T-helper 2 cell (primary cell): Measurements from ENCODE around the gene AGBL3.
A peak's percentile ranks its signal among the peaks of the same experiment; 100 is the strongest.

Experiments
- DNase-seq, 5 experiments: peaks; one replicate each; pipeline versions ENCODE4 v3.0.0 to v3.0.0-alpha.2; 2012 to 2022

The AGBL3 gene

DNA sequence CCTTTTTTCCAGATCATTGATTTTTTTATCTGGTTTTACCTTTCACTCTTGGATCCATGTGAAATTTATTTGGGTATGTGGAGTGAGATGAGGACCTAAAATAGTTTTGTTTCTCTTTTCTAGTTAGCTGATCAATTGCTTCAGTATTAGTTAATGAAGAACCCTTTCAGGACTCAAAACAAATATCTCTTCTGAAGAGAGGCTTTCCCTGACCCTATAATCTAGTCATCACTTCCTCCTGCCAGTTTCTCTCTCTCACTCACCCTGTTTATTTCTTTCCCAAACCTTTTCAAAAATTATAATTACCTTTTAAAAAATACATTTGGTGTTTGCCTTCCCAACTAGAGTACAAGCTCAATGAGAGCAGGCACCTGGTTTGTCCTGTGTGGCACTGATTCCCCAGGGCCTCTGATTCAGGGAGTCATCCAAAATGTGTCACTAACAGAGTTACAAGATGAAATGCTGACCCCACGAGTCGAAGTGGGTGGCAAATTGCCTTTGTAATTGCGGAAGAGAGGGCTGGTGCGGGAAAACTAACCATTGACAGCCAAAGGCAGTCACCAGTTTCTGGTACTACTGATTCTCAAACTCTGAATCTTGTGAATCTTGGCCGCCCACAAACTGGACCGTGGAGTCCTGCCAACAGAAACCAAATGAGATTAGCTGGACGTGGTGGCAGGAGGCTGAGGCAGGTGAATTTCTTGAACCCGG lies 163.9 kb downstream of the AGBL3 start:
- DNase-seq: no peak

DNA sequence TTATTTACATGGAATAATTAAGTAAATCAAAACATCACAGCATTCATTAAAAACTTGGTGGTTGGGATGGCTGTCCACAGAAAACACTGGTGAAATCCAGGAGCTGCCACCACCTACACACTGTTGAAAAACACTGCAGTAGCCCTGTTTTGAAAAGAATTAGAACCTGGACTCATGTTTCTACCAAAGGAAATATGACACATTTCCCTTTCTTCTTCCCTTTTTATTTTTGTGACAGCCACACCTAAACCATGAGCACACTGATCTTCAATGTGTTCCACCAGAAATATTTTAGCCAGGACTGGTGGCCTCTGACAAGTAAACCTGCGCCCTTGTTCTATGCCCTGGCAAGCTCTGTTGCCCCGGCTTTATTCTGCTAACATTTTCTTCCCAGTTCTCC lies 164.8 kb downstream of the AGBL3 start:
- DNase-seq: no peak

GRCh38 chr7:135151533-135151932 lies 165.2 kb downstream of the AGBL3 start:
- DNase-seq: no peak

- DNase-seq: no peak
Observed at GRCh38 chr7:135152442-135152841, 166.1 kb downstream of the AGBL3 start.

GRCh38 chr7:135154734-135155133 lies 168.4 kb downstream of the AGBL3 start:
- DNase-seq: no peak

- DNase-seq: no peak
Observed at GRCh38 chr7:135156290-135156689, 170.0 kb downstream of the AGBL3 start.

GRCh38 chr7:135158141-135158655 lies 171.9 kb downstream of the AGBL3 start:
- no peak for DNase-seq

DNA sequence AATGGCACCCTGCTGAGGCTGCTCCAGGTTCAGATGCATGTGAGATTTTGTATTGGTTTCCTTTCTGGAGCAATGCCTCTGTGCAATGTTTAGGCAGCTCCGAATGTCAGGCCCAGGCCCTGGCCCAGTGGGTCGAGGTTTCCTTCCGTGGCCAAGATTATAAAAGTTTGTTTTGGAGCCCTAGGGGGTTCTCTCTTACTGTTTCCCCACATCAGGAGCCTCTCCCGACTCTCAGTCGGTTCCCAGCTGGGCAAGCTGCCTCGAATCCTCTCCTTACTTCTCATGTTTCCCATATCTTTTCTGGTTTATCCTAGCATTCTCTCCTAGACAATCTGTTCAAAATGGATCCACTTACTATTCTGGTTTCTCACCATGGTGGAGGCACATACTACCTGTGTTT lies 172.6 kb downstream of the AGBL3 start:
- DNase-seq: no peak

GRCh38 chr7:135159359-135160085 lies 173.2 kb downstream of the AGBL3 start:
- DNase-seq: no peak

DNA sequence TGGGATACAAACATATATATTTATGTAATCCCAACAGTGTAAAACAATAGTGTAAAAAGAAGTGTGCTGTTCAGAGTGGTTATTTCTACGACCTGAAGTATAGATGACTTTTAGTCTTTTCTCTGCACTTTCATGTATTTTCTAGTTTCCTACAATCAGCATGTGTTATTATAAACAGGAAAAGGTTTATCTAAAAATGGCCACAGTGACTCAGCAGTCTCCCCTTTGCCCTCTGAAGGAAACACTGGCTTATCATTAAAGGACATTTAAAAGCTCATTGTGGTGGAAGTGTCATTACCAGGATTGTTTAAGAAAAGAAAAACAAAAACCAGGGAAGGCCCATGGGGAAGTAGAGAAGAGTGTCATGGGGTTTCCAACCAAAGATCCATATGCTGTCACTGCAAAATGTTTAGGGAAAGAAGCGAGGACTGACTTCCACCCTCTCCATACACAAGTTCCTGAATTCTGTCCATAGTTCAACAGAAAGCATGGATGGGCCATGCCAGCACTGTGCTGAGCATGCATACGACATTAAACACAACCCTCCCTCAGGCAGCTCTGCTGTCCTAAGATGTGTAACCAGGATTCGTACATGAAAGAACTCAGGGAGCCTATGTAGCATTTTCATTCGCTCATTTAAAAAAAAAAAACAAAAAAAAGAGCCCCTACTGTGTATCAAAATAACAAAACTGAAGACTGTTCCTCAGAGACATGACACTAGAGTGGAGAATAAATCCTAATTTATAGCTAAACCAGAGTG lies 174.0 kb downstream of the AGBL3 start:
- DNase-seq: peak in 1 of 5 experiments; percentile 45

- DNase-seq: no peak
Observed at GRCh38 chr7:135160858-135161653, 174.7 kb downstream of the AGBL3 start.

- no peak for DNase-seq
Observed at GRCh38 chr7:135161669-135162068, 175.4 kb downstream of the AGBL3 start.

DNA sequence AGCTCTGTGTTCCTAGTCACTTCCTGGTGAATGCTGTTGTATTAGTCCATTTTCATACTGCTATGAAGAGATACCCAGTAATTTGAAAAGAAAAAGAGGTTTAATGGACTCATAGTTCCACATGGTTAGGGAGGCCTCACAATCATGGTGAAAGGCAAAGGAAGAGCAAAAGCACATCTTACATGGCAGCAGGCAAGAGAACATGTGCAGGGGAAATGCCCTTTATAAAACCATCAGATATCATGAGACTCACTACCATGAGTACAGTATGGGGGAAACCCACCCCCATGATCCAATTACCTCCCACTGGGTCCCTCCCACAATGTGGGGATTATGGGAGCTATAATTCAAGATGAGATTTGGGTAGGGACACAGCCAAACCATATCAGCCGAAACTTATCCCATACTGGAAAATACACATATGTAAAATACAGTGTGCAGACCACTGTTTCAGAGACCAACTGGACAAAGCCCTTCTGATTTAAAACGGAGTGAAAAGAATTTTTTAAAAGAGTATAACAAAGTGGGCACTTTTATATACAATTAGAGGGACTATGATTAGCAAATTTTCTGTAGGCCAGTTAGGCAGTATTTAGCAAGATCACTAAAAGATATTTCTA lies 176.2 kb downstream of the AGBL3 start:
- DNase-seq: no peak

GRCh38 chr7:135164357-135165061 lies 178.2 kb downstream of the AGBL3 start:
- no peak for DNase-seq

GRCh38 chr7:135165862-135166261 lies 179.6 kb downstream of the AGBL3 start:
- DNase-seq: no peak

DNA sequence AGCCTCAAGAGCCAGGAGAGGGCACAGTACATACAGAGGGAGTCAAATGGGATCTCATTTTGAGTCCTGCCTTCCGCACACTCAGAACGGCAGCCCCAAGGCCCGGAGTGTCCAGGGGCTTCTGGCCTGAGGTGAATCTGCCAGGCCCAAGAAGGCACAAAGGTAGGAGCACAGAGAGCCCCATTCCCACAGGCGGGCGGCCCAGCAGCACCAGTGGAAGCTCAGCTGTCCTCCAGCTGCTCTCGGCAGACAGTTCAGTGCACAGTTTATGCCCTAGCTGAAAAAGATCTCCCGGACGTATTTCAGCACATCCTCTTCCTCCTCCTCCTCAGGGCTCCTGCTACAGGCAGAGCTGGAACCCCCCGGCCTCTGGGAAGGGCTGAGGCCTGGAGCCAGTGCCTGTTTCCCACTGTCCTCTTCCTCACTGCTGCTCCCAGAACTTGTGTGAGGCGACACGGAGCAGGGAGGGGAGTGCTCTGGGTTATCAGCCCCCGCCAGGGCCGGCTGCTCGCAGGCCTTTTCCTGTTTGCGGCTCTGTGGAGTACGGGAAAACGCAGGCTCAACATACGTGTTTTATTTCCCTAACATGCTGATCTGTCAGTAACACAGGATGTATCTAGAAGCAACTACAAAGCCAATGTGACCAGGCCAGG lies 180.2 kb downstream of the AGBL3 start:
- DNase-seq: no peak

DNA sequence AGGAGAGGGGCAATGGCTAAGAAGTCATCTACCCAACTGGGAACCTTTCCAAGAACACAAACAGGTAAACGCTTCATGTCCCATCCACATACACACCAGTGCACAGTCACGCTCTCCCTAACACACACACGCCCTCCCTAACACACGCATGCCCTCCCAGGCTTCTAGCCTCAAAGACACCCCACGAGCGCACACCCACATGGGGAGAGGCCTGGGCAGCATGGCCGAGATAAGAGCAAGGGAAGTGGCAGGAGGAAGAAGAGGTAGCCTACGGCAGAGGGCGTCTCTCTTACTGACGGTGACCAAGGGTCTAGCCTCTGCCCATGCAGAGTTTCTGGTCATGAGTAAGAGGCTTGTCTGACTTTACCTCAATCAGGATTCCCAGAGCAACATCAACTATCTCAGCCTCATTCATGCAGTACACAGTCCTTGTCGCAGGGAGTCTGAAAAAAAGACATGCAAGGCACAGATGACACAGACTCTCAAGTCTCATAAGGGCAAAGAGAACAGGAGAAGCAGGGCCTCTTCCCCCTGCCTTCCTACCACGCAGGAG lies 181.1 kb downstream of the AGBL3 start:
- no peak for DNase-seq

DNA sequence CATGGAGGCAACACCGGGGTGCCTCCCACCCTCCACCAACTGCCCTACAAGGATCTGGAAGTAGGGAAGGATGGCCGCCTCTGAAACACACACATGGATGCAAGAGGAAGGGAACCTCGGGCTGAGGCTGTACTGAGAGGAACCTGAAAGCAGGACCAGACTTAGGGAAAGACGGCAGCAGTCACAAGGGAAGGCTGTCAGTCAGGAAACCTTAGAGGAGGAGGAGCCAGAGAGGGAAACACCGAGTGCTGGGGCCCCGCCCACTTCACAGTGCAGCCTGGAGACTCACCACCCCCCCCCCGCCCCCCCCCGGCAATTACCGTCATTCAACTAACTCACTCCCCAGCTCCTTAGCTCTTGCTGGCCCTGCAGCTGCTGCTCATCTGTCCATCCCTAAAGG lies 181.7 kb downstream of the AGBL3 start:
- DNase-seq: peak in 1 of 5 experiments; percentile 45

- DNase-seq: no peak
Observed at GRCh38 chr7:135168489-135169140, 182.3 kb downstream of the AGBL3 start.
